ENCODE results near the gene ABR.

GRCh38 chr17:1226308-1226707 is 46.5 kb upstream of the ABR start:
- TF ChIP-seq, protein P1, sequence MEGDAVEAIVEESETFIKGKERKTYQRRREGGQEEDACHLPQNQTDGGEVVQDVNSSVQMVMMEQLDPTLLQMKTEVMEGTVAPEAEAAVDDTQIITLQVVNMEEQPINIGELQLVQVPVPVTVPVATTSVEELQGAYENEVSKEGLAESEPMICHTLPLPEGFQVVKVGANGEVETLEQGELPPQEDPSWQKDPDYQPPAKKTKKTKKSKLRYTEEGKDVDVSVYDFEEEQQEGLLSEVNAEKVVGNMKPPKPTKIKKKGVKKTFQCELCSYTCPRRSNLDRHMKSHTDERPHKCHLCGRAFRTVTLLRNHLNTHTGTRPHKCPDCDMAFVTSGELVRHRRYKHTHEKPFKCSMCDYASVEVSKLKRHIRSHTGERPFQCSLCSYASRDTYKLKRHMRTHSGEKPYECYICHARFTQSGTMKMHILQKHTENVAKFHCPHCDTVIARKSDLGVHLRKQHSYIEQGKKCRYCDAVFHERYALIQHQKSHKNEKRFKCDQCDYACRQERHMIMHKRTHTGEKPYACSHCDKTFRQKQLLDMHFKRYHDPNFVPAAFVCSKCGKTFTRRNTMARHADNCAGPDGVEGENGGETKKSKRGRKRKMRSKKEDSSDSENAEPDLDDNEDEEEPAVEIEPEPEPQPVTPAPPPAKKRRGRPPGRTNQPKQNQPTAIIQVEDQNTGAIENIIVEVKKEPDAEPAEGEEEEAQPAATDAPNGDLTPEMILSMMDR (IDR thresholded peaks at IDR 0.05): no peak
- no peak for TF ChIP-seq ZFX (IDR thresholded peaks at IDR 0.05; ENCODE audit: borderline replicate concordance)

Data from 22Rv1 (cell line).